Stimulated activated CD4-positive, alpha-beta T cell treated with anti-CD3 and anti-CD28 coated beads, Interleukin-15, amount 100 ng/mL, for 24 hours (primary cell): ENCODE measurements around the gene SCLY.

Experiments
- DNase-seq: peaks from one replicate; pipeline ENCODE4 v3.0.0-alpha.2; 2020

The SCLY gene

GRCh38 chr2:238077292-238077691 is 16.5 kb downstream of the SCLY start:
- no peak for DNase-seq

- no peak for DNase-seq
These were observed 19.1 kb downstream of the SCLY start for GRCh38 chr2:238079874-238080327.

- no peak for DNase-seq
These were observed 19.7 kb downstream of the SCLY start for GRCh38 chr2:238080518-238080917.

- no peak for DNase-seq
These were observed 20.3 kb downstream of the SCLY start for GRCh38 chr2:238081150-238081549.

GRCh38 chr2:238081561-238081960 is 20.8 kb downstream of the SCLY start:
- no peak for DNase-seq

GRCh38 chr2:238082151-238082550 is 21.4 kb downstream of the SCLY start:
- DNase-seq, result no peak

GRCh38 chr2:238082827-238083226 is 22.0 kb downstream of the SCLY start:
- DNase-seq, result no peak

- no peak for DNase-seq
These were observed 23.1 kb downstream of the SCLY start for GRCh38 chr2:238083919-238084318.

- DNase-seq, result no peak
These were observed 24.0 kb downstream of the SCLY start for GRCh38 chr2:238084761-238085160.

- DNase-seq, result no peak
These were observed 25.1 kb downstream of the SCLY start for GRCh38 chr2:238085899-238086298.

GRCh38 chr2:238087211-238087610 is 26.4 kb downstream of the SCLY start:
- no peak for DNase-seq

GRCh38 chr2:238090887-238091286 is 30.1 kb downstream of the SCLY start:
- no peak for DNase-seq

GRCh38 chr2:238091436-238092060 is 30.7 kb downstream of the SCLY start:
- DNase-seq, result no peak

- no peak for DNase-seq
These were observed 31.8 kb downstream of the SCLY start for GRCh38 chr2:238092486-238093035.

- DNase-seq, result no peak
These were observed 32.7 kb downstream of the SCLY start for GRCh38 chr2:238093181-238094140.

GRCh38 chr2:238094438-238095022 is 33.7 kb downstream of the SCLY start:
- no peak for DNase-seq

- DNase-seq, result no peak
These were observed 34.3 kb downstream of the SCLY start for GRCh38 chr2:238095143-238095542.

- DNase-seq, result no peak
These were observed 35.7 kb downstream of the SCLY start for GRCh38 chr2:238096311-238097011.

GRCh38 chr2:238097201-238097987 is 36.6 kb downstream of the SCLY start:
- no peak for DNase-seq

GRCh38 chr2:238097988-238098871 is 37.4 kb downstream of the SCLY start:
- DNase-seq, result no peak
